Caco-2 (cell line): ENCODE results near the gene LRRC3B. TPM values are rescaled to one million over a fixed set of nuclear protein-coding genes. Genes with fewer than 3 reads are reported as not detected.

Source experiments
- BruUV-seq: library from RNA; stranded (reverse); fragments of 400-500 nt; replicated peaks from 2 replicates; lab custom pipeline; 2021; lab: Mats Ljungman, UMichigan
- CTCF ChIA-PET: fragments of 300-600 bp; sonication (Branson Sonifier 250); formaldehyde crosslinking; loops from one replicate; lab custom pipeline; 2022; ENCODE audit warnings: antibody characterized with exemption; lab: Charles Lee
- POLR2A ChIA-PET: fragments of 300-600 bp; sonication (Branson Sonifier 250); formaldehyde crosslinking; loops from one replicate; lab custom pipeline; 2022; ENCODE audit warnings: antibody characterized with exemption; lab: Charles Lee
- DNase-seq, 2 experiments: peaks; one replicate each; pipeline versions ENCODE4 v3.0.0 to v3.0.0-alpha.2; 2020 to 2022
- H3K27me3 ChIP-seq: replicated peaks from 2 replicates; pipeline ENCODE4 v1.6.0; 2011; ENCODE audit warnings: low read length; ENCODE audit not compliant: control insufficient read depth, insufficient read depth
- H3K36me3 ChIP-seq: 2 replicates; pipeline ENCODE4 v1.5.1; 2011; ENCODE audit warnings: low read length; ENCODE audit not compliant: control insufficient read depth, insufficient read depth
- H3K4me1 ChIP-seq: fragments of 250-450 bp; sonication (Bioruptor Pico); 2 replicates; pipeline ENCODE4 v1.5.1; 2020; ENCODE audit warnings: mild to moderate bottlenecking
- H3K4me3 ChIP-seq: 2 replicates; pipeline ENCODE4 v1.5.1; 2011; ENCODE audit warnings: low read depth, mild to moderate bottlenecking, control low read depth, low read length
- H3K9me3 ChIP-seq: fragments of 250-450 bp; sonication (Bioruptor Pico); 2 replicates; pipeline ENCODE4 v1.5.1; 2020; ENCODE audit warnings: mild to moderate bottlenecking, moderate library complexity
- H3K27ac Mint-ChIP-seq: one replicate; pipeline ENCODE4 v1.8.0; 2022; ENCODE audit warnings: mixed read lengths; ENCODE audit not compliant: unreplicated experiment
- H3K27me3 Mint-ChIP-seq: one replicate; pipeline ENCODE4 v1.8.0; 2022; ENCODE audit warnings: mixed read lengths; ENCODE audit not compliant: insufficient read depth, unreplicated experiment
- H3K36me3 Mint-ChIP-seq: one replicate; pipeline ENCODE4 v1.8.0; 2022; ENCODE audit warnings: mild to moderate bottlenecking, mixed read lengths; ENCODE audit not compliant: insufficient read depth, unreplicated experiment
- H3K4me1 Mint-ChIP-seq: one replicate; pipeline ENCODE4 v1.8.0; 2022; ENCODE audit warnings: low read depth, mixed read lengths; ENCODE audit not compliant: unreplicated experiment
- H3K4me3 Mint-ChIP-seq: one replicate; pipeline ENCODE4 v1.8.0; 2022; ENCODE audit warnings: mild to moderate bottlenecking, moderate library complexity, mixed read lengths; ENCODE audit not compliant: unreplicated experiment
- H3K9me3 Mint-ChIP-seq: one replicate; pipeline ENCODE4 v1.8.0; 2022; ENCODE audit warnings: mixed read lengths; ENCODE audit not compliant: unreplicated experiment
- intact Hi-C: fragments of 100-400 bp; cut with micrococcal nuclease; formaldehyde crosslinking; loops from one replicate; pipeline ENCODE4 v1.10.0; 2022; ENCODE audit not compliant: unreplicated experiment
- total RNA-seq: library from RNA; stranded (reverse); gene quantifications from 2 replicates; pipeline ENCODE4 v1.2.3, GENCODE V29; 2022
- TF ChIP-seq, protein P1 (sequence below), 2 experiments: fragments of 200-600 bp in 1 of 2; IDR thresholded peaks; 1 replicate in 1 of 2; 2 replicates in 1 of 2; pipeline versions ENCODE4 v1.5.1 to v1.8.0; 2011 to 2022; ENCODE audit warnings: antibody characterized with exemption in 1 of 2, control low read depth in 1 of 2, inconsistent platforms in 1 of 2, low read depth in 1 of 2, low read length in 1 of 2, mild to moderate bottlenecking in 1 of 2, moderate library complexity in 1 of 2; ENCODE audit not compliant: insufficient read depth in 1 of 2, severe bottlenecking in 1 of 2, unreplicated experiment in 1 of 2

LRRC3B gene
- total RNA-seq, 1 experiment from 2014 or later = not detected

DNA sequence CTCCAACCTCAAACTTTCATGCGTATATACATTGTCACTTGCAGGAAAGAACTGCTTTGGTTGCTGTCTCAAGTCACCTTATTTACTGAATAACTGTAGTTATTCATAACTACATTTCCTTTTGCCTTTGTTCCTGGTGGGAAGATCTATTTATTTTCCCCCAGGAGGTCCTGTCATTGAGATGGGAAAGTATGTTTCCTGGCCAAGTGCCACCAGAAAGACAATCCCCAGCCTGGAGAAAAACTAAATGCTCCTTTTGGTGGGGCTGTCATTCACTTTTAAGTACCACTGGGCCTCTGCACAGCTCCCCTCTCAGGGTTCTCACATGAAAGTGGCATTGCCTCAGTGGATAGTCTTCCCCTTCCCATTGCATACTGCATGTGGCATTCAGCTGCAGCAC, 59.8 kb downstream of the LRRC3B start:
- Histone ChIP-seq H3K4me1 (no peaks in the 10 kb centered on the region), H3K36me3 (no peaks in the 10 kb centered on the region), H3K4me3 (no peak overlapping the region), H3K27me3 (no peaks in the 10 kb centered on the region), H3K9me3 (no peaks in the 10 kb centered on the region)
- no peaks in the 10 kb centered on the region for H3K9me3 Mint-ChIP-seq
- DNase-seq = no peak
- no peaks in the 10 kb centered on the region for H3K4me1 Mint-ChIP-seq
- no TSS peak for BruUV-seq
- ChIA-PET CTCF (no interaction called here), POLR2A (no interaction called here)
- TF ChIP-seq, protein P1, sequence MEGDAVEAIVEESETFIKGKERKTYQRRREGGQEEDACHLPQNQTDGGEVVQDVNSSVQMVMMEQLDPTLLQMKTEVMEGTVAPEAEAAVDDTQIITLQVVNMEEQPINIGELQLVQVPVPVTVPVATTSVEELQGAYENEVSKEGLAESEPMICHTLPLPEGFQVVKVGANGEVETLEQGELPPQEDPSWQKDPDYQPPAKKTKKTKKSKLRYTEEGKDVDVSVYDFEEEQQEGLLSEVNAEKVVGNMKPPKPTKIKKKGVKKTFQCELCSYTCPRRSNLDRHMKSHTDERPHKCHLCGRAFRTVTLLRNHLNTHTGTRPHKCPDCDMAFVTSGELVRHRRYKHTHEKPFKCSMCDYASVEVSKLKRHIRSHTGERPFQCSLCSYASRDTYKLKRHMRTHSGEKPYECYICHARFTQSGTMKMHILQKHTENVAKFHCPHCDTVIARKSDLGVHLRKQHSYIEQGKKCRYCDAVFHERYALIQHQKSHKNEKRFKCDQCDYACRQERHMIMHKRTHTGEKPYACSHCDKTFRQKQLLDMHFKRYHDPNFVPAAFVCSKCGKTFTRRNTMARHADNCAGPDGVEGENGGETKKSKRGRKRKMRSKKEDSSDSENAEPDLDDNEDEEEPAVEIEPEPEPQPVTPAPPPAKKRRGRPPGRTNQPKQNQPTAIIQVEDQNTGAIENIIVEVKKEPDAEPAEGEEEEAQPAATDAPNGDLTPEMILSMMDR (IDR thresholded peaks at IDR 0.05; ENCODE audit: insufficient read depth in 1 of 2, low read depth in 1 of 2, low read length in 1 of 2, severe bottlenecking in 1 of 2, unreplicated experiment in 1 of 2) = no peak
- H3K27me3 Mint-ChIP-seq = no peaks in the 10 kb centered on the region
- H3K4me3 Mint-ChIP-seq = no peak overlapping the region
- no peaks in the 10 kb centered on the region for H3K36me3 Mint-ChIP-seq
- H3K27ac Mint-ChIP-seq = no peak overlapping the region
- intact Hi-C loops = no loop called here

DNA sequence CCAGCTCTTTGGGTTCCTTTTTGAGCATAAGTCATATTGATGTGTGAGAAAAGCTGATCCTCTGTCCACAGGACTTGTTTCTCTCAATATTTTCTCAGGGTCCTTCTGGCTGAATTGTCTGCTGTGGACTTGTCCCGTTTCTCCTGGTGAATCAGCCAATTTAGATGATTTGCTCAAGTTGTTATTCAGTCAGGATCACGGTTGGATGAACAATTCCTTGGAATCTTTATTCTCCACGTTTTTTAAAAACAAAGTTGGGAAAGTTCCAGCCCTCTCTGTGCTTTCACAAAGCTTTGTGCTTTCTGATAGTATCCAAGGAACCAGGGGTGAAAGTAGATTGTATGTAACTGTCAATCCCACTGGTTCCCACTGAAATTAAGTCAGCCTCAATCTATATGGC, 61.3 kb downstream of the LRRC3B start:
- Mint-ChIP-seq H3K27ac (no peak overlapping the region), H3K4me3 (no peak overlapping the region), H3K27me3 (no peaks in the 10 kb centered on the region), H3K4me1 (no peaks in the 10 kb centered on the region), H3K36me3 (no peaks in the 10 kb centered on the region), H3K9me3 (no peaks in the 10 kb centered on the region)
- no peak for DNase-seq
- ChIA-PET CTCF (no interaction called here), POLR2A (no interaction called here)
- TF ChIP-seq, protein P1 (IDR thresholded peaks at IDR 0.05; ENCODE audit: insufficient read depth in 1 of 2, low read depth in 1 of 2, low read length in 1 of 2, severe bottlenecking in 1 of 2, unreplicated experiment in 1 of 2) = no peak
- Histone ChIP-seq H3K4me1 (no peaks in the 10 kb centered on the region), H3K27me3 (no peaks in the 10 kb centered on the region), H3K9me3 (no peaks in the 10 kb centered on the region), H3K36me3 (no peaks in the 10 kb centered on the region), H3K4me3 (no peak overlapping the region)
- no TSS peak for BruUV-seq
- intact Hi-C loops = no loop called here

DNA sequence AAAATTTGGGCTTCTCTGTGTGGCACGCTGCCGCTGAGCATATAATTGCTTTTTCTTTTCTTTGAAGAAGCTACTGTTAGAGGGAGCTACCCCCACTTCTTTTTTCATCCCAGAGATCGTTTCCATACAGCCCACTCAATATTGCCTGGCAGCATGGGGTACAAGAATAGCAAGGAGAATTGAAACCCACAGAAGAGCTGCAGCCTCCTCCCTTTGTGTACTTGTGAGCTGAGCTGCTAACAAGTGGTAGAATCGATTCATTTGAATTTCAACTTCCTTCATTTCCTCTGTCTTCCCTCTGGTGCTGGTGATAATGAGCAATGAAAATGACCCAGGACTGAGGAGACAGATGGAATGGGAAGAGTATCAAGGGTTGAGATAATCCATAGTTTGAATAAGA, 64.9 kb downstream of the LRRC3B start:
- no peak overlapping the region for H3K27ac Mint-ChIP-seq
- no peaks in the 10 kb centered on the region for H3K4me1 ChIP-seq
- DNase-seq = no peak
- H3K36me3 Mint-ChIP-seq = no peaks in the 10 kb centered on the region
- H3K9me3 ChIP-seq = no peaks in the 10 kb centered on the region
- H3K27me3 ChIP-seq = no peaks in the 10 kb centered on the region
- POLR2A ChIA-PET = no interaction called here
- no peaks in the 10 kb centered on the region for H3K4me1 Mint-ChIP-seq
- BruUV-seq = no TSS peak
- CTCF ChIA-PET = no interaction called here
- no peaks in the 10 kb centered on the region for H3K27me3 Mint-ChIP-seq
- TF ChIP-seq, protein P1 (IDR thresholded peaks at IDR 0.05; ENCODE audit: insufficient read depth in 1 of 2, low read depth in 1 of 2, low read length in 1 of 2, severe bottlenecking in 1 of 2, unreplicated experiment in 1 of 2) = no peak
- no peaks in the 10 kb centered on the region for H3K9me3 Mint-ChIP-seq
- intact Hi-C loops = no loop called here
- no peak overlapping the region for H3K4me3 ChIP-seq
- H3K4me3 Mint-ChIP-seq = no peak overlapping the region
- no peaks in the 10 kb centered on the region for H3K36me3 ChIP-seq
